Smooth muscle cell (in vitro differentiated cells): ENCODE measurements around the gene PRH1. TPM values are rescaled to one million over a fixed set of nuclear protein-coding genes. Genes with fewer than 3 reads are reported as not detected.

Source experiments
- DNase-seq: peaks from one replicate; lab custom pipeline; 2025; ENCODE audit not compliant: unreplicated experiment; lab: John Stamatoyannopoulos, UW
- H2AFZ ChIP-seq: fragments of 200-600 bp; sonication (generic); 2 replicates; pipeline ENCODE4 v1.6.0; 2016; ENCODE audit warnings: antibody characterized with exemption, low read depth, mild to moderate bottlenecking
- H3F3A ChIP-seq: fragments of 200-600 bp; sonication (generic); 2 replicates; pipeline ENCODE4 v1.6.0; 2017; ENCODE audit warnings: antibody characterized with exemption, low read depth
- H3K27ac ChIP-seq: fragments of 200-600 bp; sonication (generic); 2 replicates; pipeline ENCODE4 v1.5.1; 2016; ENCODE audit warnings: low read depth, mild to moderate bottlenecking
- H3K27me3 ChIP-seq: fragments of 200-600 bp; sonication (generic); 2 replicates; pipeline ENCODE4 v1.6.1; 2016; ENCODE audit warnings: low read depth, mild to moderate bottlenecking
- H3K36me3 ChIP-seq: fragments of 200-600 bp; sonication (generic); 2 replicates; pipeline ENCODE4 v1.5.1; 2016; ENCODE audit warnings: low read depth
- H3K4me1 ChIP-seq: fragments of 200-600 bp; sonication (generic); 2 replicates; pipeline ENCODE4 v1.5.1; 2016; ENCODE audit warnings: low read depth
- H3K4me2 ChIP-seq: fragments of 200-600 bp; sonication (generic); 2 replicates; pipeline ENCODE4 v1.6.0; 2016; ENCODE audit warnings: mild to moderate bottlenecking
- H3K4me3 ChIP-seq: fragments of 200-600 bp; sonication (generic); 2 replicates; pipeline ENCODE4 v1.5.1; 2016; ENCODE audit warnings: mild to moderate bottlenecking
- H3K79me2 ChIP-seq: fragments of 200-600 bp; sonication (generic); 2 replicates; pipeline ENCODE4 v1.6.0; 2016; ENCODE audit warnings: low read depth, mild to moderate bottlenecking
- H3K9ac ChIP-seq: fragments of 200-600 bp; sonication (generic); 2 replicates; pipeline ENCODE4 v1.6.0; 2016; ENCODE audit warnings: low read depth
- H3K9me3 ChIP-seq: fragments of 200-600 bp; sonication (generic); replicated peaks from 2 replicates; pipeline ENCODE4 v1.5.1; 2016; ENCODE audit warnings: low read depth
- H4K20me1 ChIP-seq: fragments of 200-600 bp; sonication (generic); 2 replicates; pipeline ENCODE4 v1.6.0; 2016; ENCODE audit warnings: low read depth
- CTCF ChIP-seq: fragments of 200-600 bp; sonication (generic); IDR thresholded peaks from 2 replicates; pipeline ENCODE4 v1.5.1; 2017; ENCODE audit warnings: borderline replicate concordance, mild to moderate bottlenecking, antibody characterized with exemption; ENCODE audit not compliant: insufficient read depth, poor library complexity, severe bottlenecking
- WGBS: methylation state at CpG from one replicate; pipeline ENCODE4 v1.1.7; 2016; ENCODE audit warnings: low lambda C conversion rate; 5-methylcytosine and 5-hydroxymethylcytosine counted together
- polyA plus RNA-seq: library from polyadenylated mRNA; unstranded; fragments of >200 nt; fragmentation: Nextera tagmentation; extraction: Ambion mirVana; gene quantifications from 2 replicates; pipeline ENCODE4 v1.2.1, GENCODE V29; 2016
- total RNA-seq: library from RNA; depleted of rRNA; stranded (reverse); fragments of >200 nt; gene quantifications from 2 replicates; pipeline ENCODE4 v1.2.3, GENCODE V29; 2014

PRH1 gene
- total and polyA plus RNA-seq, 2 experiments from 2014 or later: 12.0 to 12.9 TPM

- Histone ChIP-seq H3K36me3 (peaks cover 15% of the 10 kb centered on the region), H3K9ac (no peak overlapping the region), H3F3A (no peaks in the 10 kb centered on the region), H3K27me3 (no peaks in the 10 kb centered on the region), H3K4me2 (no peak overlapping the region), H3K9me3 (peaks cover 12% of the 10 kb centered on the region), H3K4me1 (no peaks in the 10 kb centered on the region), H3K27ac (no peak overlapping the region), H3K79me2 (no peaks in the 10 kb centered on the region), H4K20me1 (no peaks in the 10 kb centered on the region), H3K4me3 (no peak overlapping the region), H2AFZ (no peak overlapping the region)
- no peak for DNase-seq
- 89% methylated on average over 2 of the region's 2 CpGs for WGBS
- no peak for TF ChIP-seq CTCF
Measured at GRCh38 chr12:10861366-10861765, 22.7 kb downstream of the PRH1 start.

- H3F3A ChIP-seq: no peaks in the 10 kb centered on the region
- no peak overlapping the region for H3K4me2 ChIP-seq
- peaks cover 12% of the 10 kb centered on the region for H3K9me3 ChIP-seq
- H3K79me2 ChIP-seq: no peaks in the 10 kb centered on the region
- WGBS: 96% methylated on average over 2 of the region's 2 CpGs
- peaks cover 8% of the 10 kb centered on the region for H3K36me3 ChIP-seq
- no peaks in the 10 kb centered on the region for H3K4me1 ChIP-seq
- no peak overlapping the region for H2AFZ ChIP-seq
- no peak overlapping the region for H3K9ac ChIP-seq
- H3K27me3 ChIP-seq: no peaks in the 10 kb centered on the region
- H3K27ac ChIP-seq: no peak overlapping the region
- H4K20me1 ChIP-seq: no peaks in the 10 kb centered on the region
- no peak for TF ChIP-seq CTCF
- no peak for DNase-seq
- H3K4me3 ChIP-seq: no peak overlapping the region
Measured at GRCh38 chr12:10855807-10856206, 28.2 kb downstream of the PRH1 start.

GRCh38 chr12:10853776-10854175, 30.3 kb downstream of the PRH1 start:
- Histone ChIP-seq H3K27ac (no peak overlapping the region), H3K9ac (no peak overlapping the region), H3K36me3 (peaks cover 8% of the 10 kb centered on the region), H3K4me1 (no peaks in the 10 kb centered on the region), H3K4me3 (no peak overlapping the region), H3K4me2 (no peak overlapping the region), H2AFZ (no peak overlapping the region), H4K20me1 (no peaks in the 10 kb centered on the region), H3F3A (no peaks in the 10 kb centered on the region), H3K27me3 (no peaks in the 10 kb centered on the region), H3K9me3 (peaks cover 12% of the 10 kb centered on the region), H3K79me2 (no peaks in the 10 kb centered on the region)
- no peak for DNase-seq
- WGBS: 84% methylated on average over 2 of the region's 2 CpGs
- TF ChIP-seq CTCF: no peak

- Histone ChIP-seq H3K4me2 (no peak overlapping the region), H3F3A (no peaks in the 10 kb centered on the region), H2AFZ (no peak overlapping the region), H3K9ac (no peak overlapping the region), H3K27me3 (no peaks in the 10 kb centered on the region), H4K20me1 (no peaks in the 10 kb centered on the region), H3K9me3 (no peaks in the 10 kb centered on the region), H3K36me3 (no peaks in the 10 kb centered on the region), H3K4me3 (no peak overlapping the region), H3K27ac (no peak overlapping the region), H3K79me2 (no peaks in the 10 kb centered on the region), H3K4me1 (no peaks in the 10 kb centered on the region)
- TF ChIP-seq CTCF: no peak
- WGBS: 93% methylated on average over 4 of the region's 4 CpGs
- DNase-seq: no peak
Measured at GRCh38 chr12:10851243-10851858, 32.7 kb downstream of the PRH1 start.
